GDM1 (cell line): ENCODE results near the gene THOC6.
A peak's percentile ranks its signal among the peaks of the same experiment; 100 is the strongest.
"Not testable (repeated sequence)": the region's sequence is repeated elsewhere in the genome, so short reads cannot be mapped to it uniquely, and the experiment has no call there.

ENCODE experiments used
- DNase-seq: peaks from one replicate; lab custom pipeline; 2025; lab: John Stamatoyannopoulos, UW

The THOC6 gene

GRCh38 chr16:3072148-3072547, 48.3 kb downstream of the THOC6 start:
- DNase-seq: not testable (repeated sequence)

- DNase-seq: not testable (repeated sequence)
Measured at GRCh38 chr16:3072576-3073263, 48.9 kb downstream of the THOC6 start.

GRCh38 chr16:3073448-3073847, 49.6 kb downstream of the THOC6 start:
- DNase-seq: no peak

- DNase-seq: peak; percentile 53
Measured at GRCh38 chr16:3074860-3075522, 51.2 kb downstream of the THOC6 start.

- no peak for DNase-seq
Measured at GRCh38 chr16:3075523-3075915, 51.7 kb downstream of the THOC6 start.

- not testable (repeated sequence) for DNase-seq
Measured at GRCh38 chr16:3075946-3076345, 52.1 kb downstream of the THOC6 start.

- DNase-seq: no peak
Measured at GRCh38 chr16:3076577-3076976, 52.7 kb downstream of the THOC6 start.
